Nephron progenitor cell (in vitro differentiated cells): Measurements from ENCODE around the gene RIMOC1.
A peak's percentile ranks its signal among the peaks of the same experiment; 100 is the strongest.

Source experiments
- DNase-seq: peaks from one replicate; pipeline ENCODE4 v3.0.0; 2021
- H3K27ac Mint-ChIP-seq: 2 replicates; pipeline ENCODE4 v1.8.0; 2021; ENCODE audit warnings: mild to moderate bottlenecking, moderate library complexity, mixed read lengths
- H3K27me3 Mint-ChIP-seq: 2 replicates; pipeline ENCODE4 v1.8.0; 2021; ENCODE audit warnings: mild to moderate bottlenecking, low read depth, mixed read lengths; ENCODE audit not compliant: poor library complexity
- H3K36me3 Mint-ChIP-seq: 2 replicates; pipeline ENCODE4 v1.8.0; 2021; ENCODE audit warnings: low read depth, mixed read lengths
- H3K4me1 Mint-ChIP-seq: 2 replicates; pipeline ENCODE4 v1.8.0; 2021; ENCODE audit warnings: mixed read lengths
- H3K4me3 Mint-ChIP-seq: 2 replicates; pipeline ENCODE4 v1.8.0; 2021; ENCODE audit warnings: mild to moderate bottlenecking, moderate library complexity, mixed read lengths
- H3K9me3 Mint-ChIP-seq: 2 replicates; pipeline ENCODE4 v1.8.0; 2021; ENCODE audit warnings: mild to moderate bottlenecking, moderate library complexity, mixed read lengths
- TF ChIP-seq, protein P1 (sequence below): fragments of 200-600 bp; sonication (generic); IDR thresholded peaks from 2 replicates; pipeline ENCODE4 v1.5.0; 2021; ENCODE audit warnings: antibody characterized with exemption

RIMOC1 gene, protein sequence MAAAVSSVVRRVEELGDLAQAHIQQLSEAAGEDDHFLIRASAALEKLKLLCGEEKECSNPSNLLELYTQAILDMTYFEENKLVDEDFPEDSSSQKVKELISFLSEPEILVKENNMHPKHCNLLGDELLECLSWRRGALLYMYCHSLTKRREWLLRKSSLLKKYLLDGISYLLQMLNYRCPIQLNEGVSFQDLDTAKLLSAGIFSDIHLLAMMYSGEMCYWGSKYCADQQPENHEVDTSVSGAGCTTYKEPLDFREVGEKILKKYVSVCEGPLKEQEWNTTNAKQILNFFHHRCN

DNA sequence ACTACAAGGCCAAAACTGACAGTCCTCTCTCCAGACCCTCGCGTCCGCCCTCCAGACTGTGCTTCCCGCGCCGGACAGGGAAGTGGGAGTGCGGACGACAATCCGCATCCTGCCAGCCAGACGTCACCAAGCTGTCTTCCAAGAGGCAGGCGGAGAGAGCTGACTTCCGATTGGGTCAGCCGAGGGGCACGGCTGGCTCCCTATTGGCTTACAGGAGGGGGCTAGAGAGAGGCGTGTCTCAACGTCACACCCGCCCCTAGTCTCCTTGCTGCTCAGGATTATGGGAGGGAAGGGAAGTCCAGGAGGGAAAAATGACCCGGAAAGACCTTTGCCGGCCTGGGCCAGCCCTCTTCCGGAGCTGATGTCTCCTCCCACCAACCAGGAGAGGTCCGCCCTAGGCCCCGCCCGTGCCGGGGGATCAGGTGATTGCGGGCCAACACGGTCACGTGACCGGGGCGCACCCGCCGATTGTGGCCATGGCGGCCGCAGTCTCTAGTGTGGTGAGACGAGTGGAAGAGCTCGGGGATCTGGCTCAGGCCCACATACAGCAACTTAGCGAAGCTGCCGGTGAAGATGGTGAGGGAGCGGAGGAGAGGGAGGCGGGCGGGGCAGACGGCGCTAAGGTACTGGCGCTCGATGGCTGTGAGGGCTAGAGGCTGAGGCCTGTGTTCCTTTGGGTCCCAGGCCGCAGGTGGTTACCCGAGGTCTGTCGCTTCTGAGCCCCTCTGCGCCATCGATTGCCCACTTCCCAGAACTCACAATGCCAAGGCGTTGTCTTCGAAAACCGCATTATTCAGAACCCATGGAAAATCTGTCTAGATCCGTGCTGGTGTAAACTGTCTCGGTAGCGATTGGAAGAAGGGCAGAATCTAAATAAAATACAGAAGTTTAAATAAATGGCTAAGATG is at the start of gene RIMOC1:
TSS of gene RIMOC1 (plus strand) at position 453 of the 908 bp plus-strand sequence. CDS start at position 477, 24 bp downstream.
- peaks cover 12% of the 10 kb centered on the region for H3K27me3 Mint-ChIP-seq
- peaks cover 4% of the 10 kb centered on the region for H3K9me3 Mint-ChIP-seq
- peaks cover 18% of the 10 kb centered on the region for H3K36me3 Mint-ChIP-seq
- peak within 1 kb of the TSS; percentile 99 for H3K27ac Mint-ChIP-seq
- TF ChIP-seq, protein P1, sequence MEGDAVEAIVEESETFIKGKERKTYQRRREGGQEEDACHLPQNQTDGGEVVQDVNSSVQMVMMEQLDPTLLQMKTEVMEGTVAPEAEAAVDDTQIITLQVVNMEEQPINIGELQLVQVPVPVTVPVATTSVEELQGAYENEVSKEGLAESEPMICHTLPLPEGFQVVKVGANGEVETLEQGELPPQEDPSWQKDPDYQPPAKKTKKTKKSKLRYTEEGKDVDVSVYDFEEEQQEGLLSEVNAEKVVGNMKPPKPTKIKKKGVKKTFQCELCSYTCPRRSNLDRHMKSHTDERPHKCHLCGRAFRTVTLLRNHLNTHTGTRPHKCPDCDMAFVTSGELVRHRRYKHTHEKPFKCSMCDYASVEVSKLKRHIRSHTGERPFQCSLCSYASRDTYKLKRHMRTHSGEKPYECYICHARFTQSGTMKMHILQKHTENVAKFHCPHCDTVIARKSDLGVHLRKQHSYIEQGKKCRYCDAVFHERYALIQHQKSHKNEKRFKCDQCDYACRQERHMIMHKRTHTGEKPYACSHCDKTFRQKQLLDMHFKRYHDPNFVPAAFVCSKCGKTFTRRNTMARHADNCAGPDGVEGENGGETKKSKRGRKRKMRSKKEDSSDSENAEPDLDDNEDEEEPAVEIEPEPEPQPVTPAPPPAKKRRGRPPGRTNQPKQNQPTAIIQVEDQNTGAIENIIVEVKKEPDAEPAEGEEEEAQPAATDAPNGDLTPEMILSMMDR: no peak
- peak within 1 kb of the TSS; percentile 96 for H3K4me3 Mint-ChIP-seq
- peaks cover 34% of the 10 kb centered on the region for H3K4me1 Mint-ChIP-seq
- DNase-seq: peak; percentile 98

- peaks cover 5% of the 10 kb centered on the region for H3K4me1 Mint-ChIP-seq
- no peaks in the 10 kb centered on the region for H3K27me3 Mint-ChIP-seq
- H3K4me3 Mint-ChIP-seq: no peak overlapping the region
- H3K36me3 Mint-ChIP-seq: peaks cover 22% of the 10 kb centered on the region
- TF ChIP-seq, protein P1: peak; percentile 83
- no peaks in the 10 kb centered on the region for H3K9me3 Mint-ChIP-seq
- H3K27ac Mint-ChIP-seq: no peak overlapping the region
- DNase-seq: peak; percentile 59
These were observed 47.3 kb upstream of the RIMOC1 start for GRCh38 chr5:41856644-41857491.

DNA sequence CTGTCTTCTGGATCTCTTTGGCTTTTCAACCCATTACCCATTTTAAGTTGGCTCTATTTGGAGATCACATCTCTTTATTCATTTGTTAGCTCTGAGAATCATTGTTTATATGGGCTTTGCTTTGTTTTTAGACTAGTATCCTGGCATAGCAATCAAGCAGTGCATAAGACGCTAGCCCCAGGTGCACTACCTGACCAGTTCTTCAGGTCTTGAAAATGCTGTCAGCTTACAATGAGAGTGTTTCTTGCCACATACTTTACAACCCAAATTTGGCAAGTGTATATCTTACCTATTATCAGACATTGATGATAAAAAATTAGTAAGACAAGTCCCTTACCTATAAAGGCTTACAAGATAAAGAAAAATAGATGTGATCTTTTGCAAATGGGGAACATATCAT is 46.2 kb upstream of the RIMOC1 start:
- Mint-ChIP-seq H3K36me3 (peaks cover 16% of the 10 kb centered on the region), H3K27ac (no peak overlapping the region), H3K4me3 (no peak overlapping the region), H3K27me3 (no peaks in the 10 kb centered on the region), H3K9me3 (no peaks in the 10 kb centered on the region), H3K4me1 (peaks cover 5% of the 10 kb centered on the region)
- DNase-seq: no peak
- TF ChIP-seq, protein P1: no peak

- H3K9me3 Mint-ChIP-seq: no peaks in the 10 kb centered on the region
- peaks cover 12% of the 10 kb centered on the region for H3K36me3 Mint-ChIP-seq
- no peak overlapping the region for H3K4me3 Mint-ChIP-seq
- DNase-seq: no peak
- TF ChIP-seq, protein P1: no peak
- H3K27ac Mint-ChIP-seq: no peak overlapping the region
- no peaks in the 10 kb centered on the region for H3K27me3 Mint-ChIP-seq
- H3K4me1 Mint-ChIP-seq: peaks cover 5% of the 10 kb centered on the region
These were observed 45.3 kb upstream of the RIMOC1 start for GRCh38 chr5:41858890-41859289.

GRCh38 chr5:41863871-41864486 is 40.2 kb upstream of the RIMOC1 start:
- Mint-ChIP-seq H3K4me3 (no peak overlapping the region), H3K27ac (no peak overlapping the region), H3K4me1 (peaks cover 16% of the 10 kb centered on the region), H3K9me3 (no peaks in the 10 kb centered on the region), H3K27me3 (peaks cover 3% of the 10 kb centered on the region), H3K36me3 (peaks cover 21% of the 10 kb centered on the region)
- TF ChIP-seq, protein P1: no peak
- no peak for DNase-seq
